Activated CD4-positive, alpha-beta memory T cell treated with anti-CD3 and anti-CD28 coated beads for 36 hours (primary cell): Measurements from ENCODE around the gene EMP2. TPM values are rescaled to one million over a fixed set of nuclear protein-coding genes. Genes with fewer than 3 reads are reported as not detected.
"Not testable (repeated sequence)": the region's sequence is repeated elsewhere in the genome, so short reads cannot be mapped to it uniquely, and the experiment has no call there.

Experiments used
- CTCF ChIA-PET: fragments of 350-600 bp; sonication (Branson Sonifier 250); formaldehyde crosslinking; loops from one replicate; lab custom pipeline; 2021; ENCODE audit warnings: antibody characterized with exemption, inconsistent platforms; lab: Charles Lee
- POLR2A ChIA-PET: fragments of 350-600 bp; sonication (Branson Sonifier 250); formaldehyde crosslinking; loops from one replicate; lab custom pipeline; 2021; ENCODE audit warnings: antibody characterized with exemption; lab: Charles Lee
- DNase-seq: peaks from one replicate; pipeline ENCODE4 v3.0.0-alpha.2; 2020
- H3K27ac Mint-ChIP-seq: one replicate; pipeline ENCODE4 v1.8.0; 2021; ENCODE audit warnings: mixed read lengths
- H3K27me3 Mint-ChIP-seq: one replicate; pipeline ENCODE4 v1.8.0; 2021; ENCODE audit warnings: mixed read lengths
- H3K36me3 Mint-ChIP-seq: one replicate; pipeline ENCODE4 v1.8.0; 2021; ENCODE audit warnings: mixed read lengths
- H3K4me1 Mint-ChIP-seq: one replicate; pipeline ENCODE4 v1.8.0; 2021; ENCODE audit warnings: low read depth, mixed read lengths
- H3K4me3 Mint-ChIP-seq: one replicate; pipeline ENCODE4 v1.8.0; 2021; ENCODE audit warnings: mild to moderate bottlenecking, mixed read lengths
- H3K9me3 Mint-ChIP-seq: one replicate; pipeline ENCODE4 v1.8.0; 2021; ENCODE audit warnings: mixed read lengths
- intact Hi-C: fragments of 100-400 bp; cut with micrococcal nuclease; formaldehyde crosslinking; loops from one replicate; pipeline ENCODE4 v1.15.1; 2023
- total RNA-seq, 2 experiments: library from RNA; stranded (reverse); gene quantifications; one replicate each; pipeline ENCODE4 v1.2.3, GENCODE V29; 2021

EMP2 gene
- total RNA-seq, 2 experiments from 2014 or later: not detected

DNA sequence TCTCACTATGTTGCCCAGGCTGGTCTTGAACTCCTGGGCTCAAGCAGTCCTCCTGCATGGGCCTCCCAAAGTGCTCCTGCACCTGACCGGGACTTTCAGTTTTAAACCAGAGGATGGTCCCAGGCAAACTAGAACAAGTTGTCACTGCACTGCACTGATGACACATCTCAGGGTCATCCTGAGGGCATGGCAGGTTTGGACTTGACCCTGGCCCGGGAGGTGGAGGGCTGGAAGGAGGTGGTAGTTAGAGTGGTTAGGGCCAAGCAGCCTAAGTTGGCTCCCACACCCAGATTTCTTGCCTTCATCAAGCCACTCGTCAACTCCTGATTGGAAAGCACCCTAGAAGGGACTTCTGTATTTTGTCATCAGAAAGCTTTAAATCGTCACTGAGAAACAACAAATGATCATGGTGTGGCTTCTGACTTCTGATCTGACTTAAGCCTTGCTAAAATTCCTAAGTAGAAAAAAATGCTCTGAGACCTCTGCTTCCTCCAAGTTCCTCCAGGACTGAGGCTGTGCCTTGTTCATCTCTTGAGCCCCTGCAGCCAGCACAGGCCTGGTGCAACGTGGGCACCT, 43.5 kb downstream of the EMP2 start:
- H3K4me1 Mint-ChIP-seq: no peaks in the 10 kb centered on the region
- H3K9me3 Mint-ChIP-seq: no peaks in the 10 kb centered on the region
- H3K27me3 Mint-ChIP-seq: peaks cover 2% of the 10 kb centered on the region
- POLR2A ChIA-PET: no interaction called here
- H3K36me3 Mint-ChIP-seq: no peaks in the 10 kb centered on the region
- CTCF ChIA-PET: interaction anchor here (0.9 kb wide), 1 partner anchor 22 kb away, joined by 3 read pairs; no protein-coding TSS in a partner anchor
- intact Hi-C loops: no loop called here
- no peak for DNase-seq
- no peak overlapping the region for H3K4me3 Mint-ChIP-seq
- H3K27ac Mint-ChIP-seq: no peak overlapping the region

DNA sequence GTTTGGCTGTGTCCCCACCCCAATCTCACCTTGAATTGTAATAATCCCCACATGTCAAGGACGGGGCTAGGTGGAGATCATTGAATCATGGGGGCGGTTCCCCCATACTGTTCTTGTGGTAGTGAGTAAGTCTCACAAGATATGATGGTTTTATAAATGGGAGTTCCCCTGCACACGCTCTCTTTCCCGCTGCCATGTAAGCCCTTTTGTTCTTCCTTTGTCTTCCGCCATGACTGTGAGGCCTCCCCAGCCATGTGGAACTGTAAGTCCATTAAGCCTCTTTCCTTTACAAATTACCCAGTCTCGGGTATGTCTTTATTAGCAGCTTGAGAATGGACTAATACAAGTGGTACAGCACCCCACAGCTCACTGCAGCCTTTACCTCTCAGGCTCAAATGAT, 44.1 kb downstream of the EMP2 start:
- H3K4me1 Mint-ChIP-seq, H3K4me3 Mint-ChIP-seq, H3K9me3 Mint-ChIP-seq, DNase-seq, intact Hi-C loops, H3K27me3 Mint-ChIP-seq, CTCF ChIA-PET, H3K27ac Mint-ChIP-seq, H3K36me3 Mint-ChIP-seq, POLR2A ChIA-PET: not testable (repeated sequence)

DNA sequence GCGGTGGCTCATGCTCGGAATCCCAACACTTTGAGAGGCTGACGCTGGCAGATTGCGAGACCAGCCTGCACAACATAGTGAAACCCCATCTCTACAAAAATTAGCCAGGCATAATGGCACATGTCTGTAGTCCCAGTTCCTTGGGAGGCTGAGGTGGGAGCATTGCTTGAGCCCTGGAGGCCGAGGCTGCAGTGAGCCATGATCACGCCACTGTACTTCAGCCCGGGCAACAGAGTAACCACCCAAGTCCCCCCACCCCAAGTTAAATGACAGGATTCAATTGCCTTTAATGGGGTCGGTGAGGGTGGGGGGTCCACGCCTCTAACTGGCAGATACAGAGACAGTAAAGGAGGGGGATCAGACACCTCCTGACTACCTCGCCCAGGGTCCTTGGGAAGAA, 44.9 kb downstream of the EMP2 start:
- no peak overlapping the region for H3K27ac Mint-ChIP-seq
- no peaks in the 10 kb centered on the region for H3K9me3 Mint-ChIP-seq
- POLR2A ChIA-PET: no interaction called here
- no peaks in the 10 kb centered on the region for H3K36me3 Mint-ChIP-seq
- H3K27me3 Mint-ChIP-seq: peaks cover 2% of the 10 kb centered on the region
- DNase-seq: no peak
- H3K4me1 Mint-ChIP-seq: no peaks in the 10 kb centered on the region
- intact Hi-C loops: no loop called here
- H3K4me3 Mint-ChIP-seq: no peak overlapping the region
- CTCF ChIA-PET: no interaction called here

DNA sequence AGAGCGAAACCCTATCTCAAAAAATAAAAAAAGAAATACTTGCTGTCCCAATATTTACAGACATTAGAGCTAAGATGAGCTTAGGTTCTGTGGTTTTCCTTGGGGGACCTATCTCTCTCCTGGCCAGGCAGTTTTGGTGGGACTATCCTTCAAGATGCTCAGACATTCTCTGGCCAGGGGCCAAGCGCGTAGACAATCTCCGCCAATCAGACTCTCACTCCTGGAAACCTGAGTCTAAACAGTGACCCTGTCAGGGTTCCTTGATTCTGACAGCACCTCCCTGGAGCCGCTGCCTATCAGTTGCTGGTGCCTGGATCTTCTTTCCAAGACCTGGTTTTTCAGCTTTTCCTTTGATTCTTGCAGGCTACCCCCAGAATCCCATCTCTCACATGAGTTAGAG, 45.6 kb downstream of the EMP2 start:
- Mint-ChIP-seq H3K36me3 (no peaks in the 10 kb centered on the region), H3K27me3 (peaks cover 2% of the 10 kb centered on the region), H3K4me1 (no peaks in the 10 kb centered on the region), H3K27ac (no peak overlapping the region), H3K9me3 (no peaks in the 10 kb centered on the region), H3K4me3 (no peak overlapping the region)
- POLR2A ChIA-PET: no interaction called here
- CTCF ChIA-PET: interaction anchor here (1.3 kb wide), 1 partner anchor 20 kb away, joined by 4 read pairs; no protein-coding TSS in a partner anchor
- intact Hi-C loops: no loop called here
- no peak for DNase-seq

DNA sequence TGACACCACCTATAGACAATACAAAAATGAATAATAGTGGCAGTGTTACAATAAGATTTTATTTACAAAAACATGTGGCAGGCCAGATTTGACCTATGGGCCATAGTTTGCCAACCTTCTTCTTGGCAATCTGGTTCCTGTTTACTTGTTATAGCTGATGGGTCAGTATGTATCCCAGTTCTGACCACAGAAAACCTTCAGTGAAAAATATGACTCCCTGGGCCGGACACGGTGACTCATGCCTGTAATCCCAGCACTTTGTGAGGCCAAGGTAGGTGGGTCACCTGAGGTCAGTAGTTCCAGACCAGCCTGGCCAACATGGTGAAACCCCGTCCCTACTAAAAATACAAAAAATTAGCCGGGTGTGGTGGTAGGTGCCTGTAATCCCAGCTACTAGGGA, 46.8 kb downstream of the EMP2 start:
- intact Hi-C loops, POLR2A ChIA-PET, H3K27ac Mint-ChIP-seq, H3K4me3 Mint-ChIP-seq, H3K27me3 Mint-ChIP-seq, H3K9me3 Mint-ChIP-seq, DNase-seq, H3K4me1 Mint-ChIP-seq, H3K36me3 Mint-ChIP-seq: not testable (repeated sequence)
- CTCF ChIA-PET: interaction anchor here (0.9 to 1.3 kb wide), 2 partner anchors 12 to 19 kb away, joined by 4 read pairs; no protein-coding TSS in a partner anchor

DNA sequence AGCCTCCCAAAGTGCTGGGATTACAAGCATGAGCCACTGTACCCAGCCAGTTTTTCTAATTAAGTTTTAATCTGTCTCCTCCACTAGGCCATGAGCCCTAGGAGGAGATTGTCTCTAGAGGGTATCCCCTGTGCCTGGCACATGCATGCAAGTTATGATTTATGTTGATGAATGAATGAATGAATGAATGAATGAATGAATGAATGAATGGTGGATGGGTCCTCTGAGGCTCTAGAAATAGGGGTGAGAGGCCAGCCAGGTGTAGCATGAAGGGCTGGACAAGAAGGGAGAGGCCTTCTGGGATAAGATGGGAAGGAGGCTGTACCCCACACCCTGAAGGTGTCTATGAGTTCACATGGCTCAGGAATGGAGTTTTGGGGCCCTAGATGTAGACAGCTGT, 48.8 kb downstream of the EMP2 start:
- H3K9me3 Mint-ChIP-seq: no peaks in the 10 kb centered on the region
- ChIA-PET CTCF (no interaction called here), POLR2A (no interaction called here)
- no peak for DNase-seq
- no peaks in the 10 kb centered on the region for H3K27me3 Mint-ChIP-seq
- intact Hi-C loops: no loop called here
- H3K4me1 Mint-ChIP-seq: no peaks in the 10 kb centered on the region
- H3K36me3 Mint-ChIP-seq: no peaks in the 10 kb centered on the region
- H3K4me3 Mint-ChIP-seq: no peak overlapping the region
- no peak overlapping the region for H3K27ac Mint-ChIP-seq

DNA sequence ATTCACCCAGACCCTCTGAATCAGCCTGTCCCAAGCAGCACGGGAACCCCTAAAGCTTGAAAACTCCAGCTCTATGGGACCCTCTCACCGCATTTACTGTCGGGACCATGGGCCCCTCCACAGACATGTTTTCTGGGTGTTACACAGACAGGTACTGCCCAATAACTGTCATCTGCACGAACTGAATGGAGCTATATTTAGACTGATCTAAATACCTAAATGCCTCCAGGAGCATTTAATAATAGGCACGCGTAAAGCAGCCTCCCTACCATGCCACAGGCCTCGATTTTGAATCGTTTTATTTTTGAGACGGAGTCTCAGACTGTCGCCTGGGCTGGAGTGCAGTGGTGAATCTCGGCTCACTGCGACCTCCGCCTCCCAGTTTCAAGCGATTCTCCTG, 49.7 kb downstream of the EMP2 start:
- no peak for DNase-seq
- H3K4me3 Mint-ChIP-seq: no peak overlapping the region
- ChIA-PET CTCF (interaction anchor here (0.6 kb wide), 1 partner anchor 16 kb away, joined by 3 read pairs; no protein-coding TSS in a partner anchor), POLR2A (no interaction called here)
- no peaks in the 10 kb centered on the region for H3K4me1 Mint-ChIP-seq
- no peaks in the 10 kb centered on the region for H3K27me3 Mint-ChIP-seq
- H3K9me3 Mint-ChIP-seq: no peaks in the 10 kb centered on the region
- intact Hi-C loops: no loop called here
- H3K36me3 Mint-ChIP-seq: no peaks in the 10 kb centered on the region
- no peak overlapping the region for H3K27ac Mint-ChIP-seq

DNA sequence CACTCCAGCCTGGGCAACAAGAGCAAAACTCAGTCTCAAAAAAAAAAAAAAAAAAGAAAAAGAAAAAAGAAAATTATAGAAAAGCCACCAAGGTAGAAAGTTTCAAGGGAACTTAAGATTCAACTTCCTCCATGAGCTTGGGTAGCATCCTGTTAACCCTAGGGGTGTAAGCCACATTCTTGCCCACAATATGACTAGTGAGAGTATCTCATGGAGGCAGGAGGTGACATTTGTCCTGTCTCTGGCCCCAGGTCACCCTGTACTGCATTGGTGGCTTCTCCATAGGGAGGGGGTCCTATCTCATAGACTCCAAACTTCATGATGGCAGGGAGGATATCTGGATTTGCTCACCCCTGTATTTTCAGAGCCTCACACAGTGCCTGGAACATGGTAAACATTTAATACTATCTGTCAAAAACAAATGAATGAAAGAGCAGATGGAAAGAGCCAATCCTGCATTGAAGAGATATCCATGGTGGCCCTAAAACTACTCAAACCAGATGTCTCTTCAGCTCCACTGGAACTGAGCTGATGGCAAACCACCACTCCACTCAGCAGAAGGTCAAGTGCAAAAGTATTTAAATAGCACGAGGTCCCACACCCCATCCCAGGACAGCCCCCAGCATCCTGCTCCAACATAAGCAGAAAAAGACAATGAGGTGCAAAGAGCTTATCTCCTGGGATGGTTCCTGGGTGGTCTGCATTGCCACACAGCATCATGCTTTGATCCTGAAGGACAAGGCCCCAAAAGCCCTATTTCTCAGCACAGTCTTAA, 50.3 kb downstream of the EMP2 start:
- POLR2A ChIA-PET: no interaction called here
- H3K4me3 Mint-ChIP-seq: no peak overlapping the region
- intact Hi-C loops: no loop called here
- no peaks in the 10 kb centered on the region for H3K4me1 Mint-ChIP-seq
- CTCF ChIA-PET: interaction anchor here (0.6 kb wide), 1 partner anchor 16 kb away, joined by 3 read pairs; no protein-coding TSS in a partner anchor
- H3K9me3 Mint-ChIP-seq: no peaks in the 10 kb centered on the region
- H3K27ac Mint-ChIP-seq: no peak overlapping the region
- no peak for DNase-seq
- H3K36me3 Mint-ChIP-seq: no peaks in the 10 kb centered on the region
- no peaks in the 10 kb centered on the region for H3K27me3 Mint-ChIP-seq

DNA sequence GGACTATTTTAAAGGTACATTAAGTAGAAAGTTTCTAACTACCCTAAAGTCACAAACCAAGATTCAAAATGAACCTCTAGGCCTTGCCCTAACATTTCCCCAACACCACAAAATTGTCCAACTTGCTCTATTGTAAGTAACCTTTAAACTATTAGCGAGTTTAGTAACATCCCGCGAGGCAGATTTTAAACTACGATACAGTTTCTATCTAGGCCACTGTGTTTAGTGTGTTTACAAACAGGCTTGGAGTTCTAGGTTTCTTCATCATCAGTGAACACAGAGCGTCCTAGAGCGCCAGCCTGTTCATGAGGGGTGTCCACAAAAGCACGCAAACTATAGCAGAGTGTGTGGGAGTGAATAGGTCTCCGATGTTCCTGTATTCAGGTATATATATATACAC, 51.8 kb downstream of the EMP2 start:
- intact Hi-C loops: no loop called here
- Mint-ChIP-seq H3K4me1 (no peaks in the 10 kb centered on the region), H3K36me3 (no peaks in the 10 kb centered on the region), H3K27me3 (no peaks in the 10 kb centered on the region), H3K9me3 (no peaks in the 10 kb centered on the region), H3K4me3 (no peak overlapping the region), H3K27ac (no peak overlapping the region)
- POLR2A ChIA-PET: no interaction called here
- DNase-seq: no peak
- CTCF ChIA-PET: no interaction called here

DNA sequence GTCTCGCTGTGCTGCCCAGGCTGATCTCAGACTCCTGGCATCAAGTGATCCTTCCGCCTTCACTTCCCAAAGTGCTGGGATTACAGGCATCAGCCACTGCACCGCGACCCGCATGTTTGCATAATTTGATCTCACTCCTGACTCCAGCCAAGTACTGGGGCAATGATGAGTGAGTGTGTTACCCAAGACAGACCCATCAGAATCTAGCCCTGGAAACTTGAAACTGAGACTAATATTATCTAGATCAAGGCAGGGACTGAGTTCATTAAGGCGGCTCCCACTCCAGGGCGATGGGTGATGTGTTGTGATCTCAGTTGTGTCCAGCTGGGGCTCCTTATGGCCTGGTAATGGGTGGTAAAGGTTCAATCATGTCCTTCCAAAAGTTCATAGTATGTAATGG, 53.4 kb downstream of the EMP2 start:
- H3K36me3 Mint-ChIP-seq: no peaks in the 10 kb centered on the region
- ChIA-PET CTCF (interaction anchor here (1.6 to 2.3 kb wide), 2 partner anchors 12 to 14 kb away, joined by 3 to 12 read pairs; no protein-coding TSS in a partner anchor), POLR2A (no interaction called here)
- no peak for DNase-seq
- intact Hi-C loops: no loop called here
- no peak overlapping the region for H3K4me3 Mint-ChIP-seq
- no peak overlapping the region for H3K27ac Mint-ChIP-seq
- H3K4me1 Mint-ChIP-seq: no peaks in the 10 kb centered on the region
- H3K9me3 Mint-ChIP-seq: no peaks in the 10 kb centered on the region
- H3K27me3 Mint-ChIP-seq: no peaks in the 10 kb centered on the region

DNA sequence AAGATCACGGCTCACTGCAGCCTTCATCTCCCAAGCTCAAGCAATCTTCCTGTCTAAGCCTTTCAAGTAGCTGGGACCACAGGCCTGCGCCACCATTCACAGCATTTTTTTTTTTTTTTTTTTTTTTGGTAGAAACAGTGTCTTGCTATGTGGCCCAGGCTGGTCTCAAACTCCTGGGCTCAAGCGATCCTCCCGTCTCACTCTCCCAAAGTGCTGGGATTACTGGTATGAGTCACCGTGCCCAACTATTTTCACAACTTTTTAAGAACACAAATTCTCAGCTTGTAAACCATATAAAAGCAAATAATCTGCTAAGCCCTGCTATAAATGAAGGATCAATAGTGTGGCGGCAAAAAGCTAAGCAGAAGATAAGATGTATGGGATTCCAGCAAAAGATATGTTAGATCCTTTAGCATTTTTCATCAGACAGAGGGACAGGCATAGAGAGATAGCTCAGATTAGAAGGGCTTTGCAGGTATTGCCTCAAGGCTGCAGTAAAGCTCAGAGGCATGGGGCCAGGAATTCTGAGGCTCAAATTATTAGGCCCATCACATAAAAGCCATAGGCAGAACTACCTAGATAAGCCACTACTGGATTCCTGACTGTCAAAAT, 55.1 kb downstream of the EMP2 start:
- Mint-ChIP-seq H3K27me3 (no peaks in the 10 kb centered on the region), H3K27ac (no peak overlapping the region), H3K4me3 (no peak overlapping the region), H3K4me1 (no peaks in the 10 kb centered on the region), H3K9me3 (no peaks in the 10 kb centered on the region), H3K36me3 (no peaks in the 10 kb centered on the region)
- DNase-seq: no peak
- CTCF ChIA-PET: interaction anchor here (1.0 to 6.4 kb wide), 3 partner anchors 10 to 393 kb away, joined by 3 to 36 read pairs (median 12); no protein-coding TSS in a partner anchor
- POLR2A ChIA-PET: interaction anchor here (0.6 kb wide), 1 partner anchor 594 kb away, joined by 3 read pairs; no protein-coding TSS in a partner anchor
- intact Hi-C loops: no loop called here

DNA sequence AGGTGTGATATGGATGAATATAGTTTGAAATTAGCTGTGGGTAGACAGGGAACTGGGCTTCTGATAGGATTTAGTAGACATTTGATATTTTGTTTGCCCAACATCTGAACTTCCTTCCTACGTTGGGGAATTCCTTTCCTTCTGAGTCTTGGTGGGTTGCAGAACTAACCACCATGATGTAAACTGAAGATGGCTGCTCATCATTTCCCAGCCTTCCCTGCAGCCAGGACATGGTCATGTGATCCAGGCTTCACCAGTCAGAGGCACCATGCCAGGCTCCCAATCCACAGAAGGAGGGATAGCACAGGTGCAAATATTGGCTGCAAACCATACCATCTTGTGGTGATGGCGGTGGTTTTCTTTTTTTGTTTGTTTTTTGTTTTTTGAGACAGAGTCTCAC, 57.4 kb downstream of the EMP2 start:
- intact Hi-C loops: no loop called here
- Mint-ChIP-seq H3K36me3 (no peaks in the 10 kb centered on the region), H3K27me3 (no peaks in the 10 kb centered on the region), H3K27ac (no peak overlapping the region), H3K9me3 (no peaks in the 10 kb centered on the region), H3K4me3 (no peak overlapping the region), H3K4me1 (no peaks in the 10 kb centered on the region)
- ChIA-PET CTCF (interaction anchor here (1.5 to 6.4 kb wide), 4 partner anchors 8 to 395 kb away, joined by 4 to 48 read pairs (median 22); partner anchors contain the start of gene NUBP1), POLR2A (no interaction called here)
- DNase-seq: no peak
